Stimulated activated CD4-positive, alpha-beta T cell treated with anti-CD3 and anti-CD28 coated beads, Interleukin-2, amount 100 ng/mL, for 48 hours (primary cell): Measurements from ENCODE around the gene DNAH6.

ENCODE experiments used
- DNase-seq, 2 donors: peaks; one replicate each; pipeline ENCODE4 v3.0.0-alpha.2; 2020

The DNAH6 gene

GRCh38 chr2:84636080-84636971 is 120.0 kb downstream of the DNAH6 start:
- no peak for DNase-seq

- DNase-seq = no peak
These were observed 123.5 kb downstream of the DNAH6 start for GRCh38 chr2:84639751-84640150.

GRCh38 chr2:84640411-84640810 is 124.1 kb downstream of the DNAH6 start:
- no peak for DNase-seq

GRCh38 chr2:84641021-84641420 is 124.7 kb downstream of the DNAH6 start:
- no peak for DNase-seq

- DNase-seq = no peak
These were observed 127.7 kb downstream of the DNAH6 start for GRCh38 chr2:84643991-84644390.

- DNase-seq = no peak
These were observed 130.2 kb downstream of the DNAH6 start for GRCh38 chr2:84646514-84646913.

- no peak for DNase-seq
These were observed 131.0 kb downstream of the DNAH6 start for GRCh38 chr2:84647267-84647666.

- DNase-seq = no peak
These were observed 132.8 kb downstream of the DNAH6 start for GRCh38 chr2:84649058-84649457.

- DNase-seq = no peak
These were observed 133.3 kb downstream of the DNAH6 start for GRCh38 chr2:84649487-84650142.

GRCh38 chr2:84652431-84652830 is 136.1 kb downstream of the DNAH6 start:
- DNase-seq = no peak

GRCh38 chr2:84653302-84653701 is 137.0 kb downstream of the DNAH6 start:
- no peak for DNase-seq

GRCh38 chr2:84654414-84654813 is 138.1 kb downstream of the DNAH6 start:
- no peak for DNase-seq

GRCh38 chr2:84669122-84669521 is 152.8 kb downstream of the DNAH6 start:
- DNase-seq = no peak

- DNase-seq = no peak
These were observed 157.8 kb downstream of the DNAH6 start for GRCh38 chr2:84674099-84674498.

- no peak for DNase-seq
These were observed 158.3 kb downstream of the DNAH6 start for GRCh38 chr2:84674586-84674985.

GRCh38 chr2:84676295-84676694 is 160.0 kb downstream of the DNAH6 start:
- no peak for DNase-seq

GRCh38 chr2:84678214-84678613 is 161.9 kb downstream of the DNAH6 start:
- DNase-seq = no peak

- DNase-seq = no peak
These were observed 170.6 kb downstream of the DNAH6 start for GRCh38 chr2:84686783-84687476.

GRCh38 chr2:84687498-84688149 is 171.3 kb downstream of the DNAH6 start:
- no peak for DNase-seq

GRCh38 chr2:84690225-84690624 is 173.9 kb downstream of the DNAH6 start:
- DNase-seq = no peak

- DNase-seq = peak in 1 of 2 donors; percentile 11
These were observed 177.9 kb downstream of the DNAH6 start for GRCh38 chr2:84694088-84694622.

GRCh38 chr2:84697895-84698294 is 181.6 kb downstream of the DNAH6 start:
- no peak for DNase-seq

- DNase-seq = no peak
These were observed 183.7 kb downstream of the DNAH6 start for GRCh38 chr2:84700006-84700405.
